Measurements from ENCODE around the gene DNAH8.

Gene DNAH8

GRCh38 chr6:38702558-38703397 lies 12.3 kb upstream of the DNAH8 start, which contains the start of gene GLO1:
Gene GLO1 (minus strand): TSS chr6:38703145. CDS start chr6:38703054, 91 bp downstream.
- DNase-seq = peak; percentile 98

DNA sequence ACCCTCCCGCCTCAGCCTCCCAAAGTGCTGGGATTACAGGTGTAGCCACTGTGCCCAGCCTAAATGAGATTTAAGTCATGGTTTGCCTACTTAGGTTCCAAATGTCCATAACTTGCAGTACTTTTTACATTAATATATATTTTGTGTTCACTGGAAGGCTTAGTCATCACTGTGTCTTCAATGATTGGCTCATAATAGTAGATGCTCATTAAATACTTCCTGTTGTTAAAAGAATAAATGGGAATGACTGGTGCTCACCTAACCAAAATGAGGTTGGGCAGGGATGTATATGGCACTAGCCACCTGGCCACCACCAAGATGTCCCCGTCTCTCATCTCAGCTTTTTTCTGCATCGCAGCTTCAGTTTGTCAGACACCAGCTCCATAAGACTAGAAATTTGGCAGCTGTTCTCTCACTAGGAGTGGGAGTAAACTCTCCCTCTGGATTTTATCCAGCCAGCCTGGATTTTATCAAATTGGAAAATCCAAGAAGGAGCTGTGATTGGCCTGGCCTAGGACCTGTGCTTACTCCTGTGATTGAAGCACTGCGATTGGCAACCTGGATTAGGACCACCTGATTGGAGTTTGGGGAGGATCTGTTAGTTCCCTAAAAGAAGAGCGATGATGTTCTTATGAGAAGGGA lies 11.0 kb upstream of the DNAH8 start:
- DNase-seq = no peak

GRCh38 chr6:38705924-38706323 lies 9.2 kb upstream of the DNAH8 start:
- DNase-seq = no peak

- DNase-seq = no peak
Measured at GRCh38 chr6:38708496-38708895, 6.6 kb upstream of the DNAH8 start.

DNA sequence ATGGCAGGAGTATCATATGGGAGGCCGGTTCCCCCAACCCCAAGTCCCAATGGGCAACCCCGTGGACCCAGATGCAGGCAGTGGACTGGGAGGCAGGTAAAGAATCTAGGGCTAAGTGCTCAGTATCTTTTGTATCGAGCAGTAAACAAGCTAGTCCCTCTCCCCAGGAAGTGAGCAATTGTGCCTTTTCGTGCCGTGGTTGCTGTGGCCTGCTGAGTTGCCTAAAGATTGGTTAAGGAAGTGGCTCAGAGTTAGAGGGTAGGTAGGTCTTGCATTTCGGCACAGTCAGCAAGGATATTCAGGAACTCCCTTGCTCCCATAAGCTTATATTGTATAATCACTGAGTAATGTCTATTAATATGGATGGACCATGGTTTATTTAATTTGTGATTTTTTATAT lies 1.3 kb upstream of the DNAH8 start:
- peak; percentile 87 for DNase-seq

GRCh38 chr6:38714239-38715015 lies 684 bp upstream of the DNAH8 start:
- DNase-seq = peak; percentile 45

DNA sequence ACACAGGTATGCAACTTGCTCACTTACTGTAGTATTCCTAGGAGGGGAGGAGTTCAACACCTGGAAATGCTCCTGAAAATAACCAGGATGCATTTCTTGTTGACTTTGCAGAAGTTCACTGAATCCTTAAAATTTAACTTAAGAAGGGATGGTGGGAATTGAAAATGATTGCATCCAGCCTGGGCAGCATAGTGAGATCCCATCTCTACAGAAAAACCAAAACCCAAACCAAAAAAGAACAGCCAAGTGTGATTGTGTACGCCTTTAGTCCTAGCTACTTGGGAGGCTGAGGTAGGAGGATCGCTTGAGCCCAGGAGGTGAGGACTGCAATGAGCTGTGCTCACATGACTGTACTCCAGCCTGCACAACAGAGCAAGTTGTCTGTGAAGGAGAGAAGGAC lies 1.7 kb downstream of the DNAH8 start:
- no peak for DNase-seq

- no peak for DNase-seq
Measured at GRCh38 chr6:38719358-38719757, 4.2 kb downstream of the DNAH8 start.

GRCh38 chr6:38720295-38720694 lies 5.2 kb downstream of the DNAH8 start:
- DNase-seq = peak; percentile 22

DNA sequence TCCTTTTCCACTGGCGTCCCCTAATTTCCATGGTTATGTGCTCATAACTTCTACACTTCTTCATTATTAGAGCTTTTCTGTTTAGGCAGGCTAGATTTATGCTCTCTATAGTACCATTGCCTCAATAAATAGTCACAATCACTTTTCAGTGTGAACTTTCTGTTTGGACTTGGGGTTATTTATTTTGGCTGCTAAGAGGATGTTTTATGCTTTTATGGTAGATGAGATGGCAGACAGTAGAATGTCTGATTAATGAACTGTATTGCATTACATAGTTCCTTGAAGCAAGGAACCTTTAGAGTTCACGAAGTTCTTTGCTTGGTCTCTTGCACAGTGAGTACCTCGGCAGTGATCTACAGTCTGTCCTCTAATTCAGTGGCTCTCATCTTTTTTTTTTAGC lies 6.9 kb downstream of the DNAH8 start:
- DNase-seq = no peak

GRCh38 chr6:38722727-38723334 lies 7.7 kb downstream of the DNAH8 start:
- no peak for DNase-seq

GRCh38 chr6:38723783-38724182 lies 8.7 kb downstream of the DNAH8 start:
- no peak for DNase-seq

DNA sequence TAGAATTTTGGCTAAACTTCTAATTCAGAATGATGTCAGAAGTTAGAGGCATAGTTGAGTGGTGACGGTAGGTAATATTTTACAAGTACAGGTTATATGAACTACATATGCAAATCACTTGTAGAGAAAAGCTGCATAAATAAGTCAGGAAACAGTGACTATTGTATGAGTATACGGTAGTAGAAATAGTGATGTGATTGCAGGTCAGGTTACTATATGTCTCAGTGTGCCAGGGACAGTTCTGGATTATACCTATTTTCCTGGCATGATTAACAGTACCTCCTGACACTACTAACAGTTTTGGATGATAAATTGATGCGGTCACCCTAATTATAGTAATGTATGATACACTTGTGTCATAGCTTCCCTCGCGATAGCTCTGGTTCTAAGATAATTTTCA lies 9.2 kb downstream of the DNAH8 start:
- DNase-seq = no peak

DNA sequence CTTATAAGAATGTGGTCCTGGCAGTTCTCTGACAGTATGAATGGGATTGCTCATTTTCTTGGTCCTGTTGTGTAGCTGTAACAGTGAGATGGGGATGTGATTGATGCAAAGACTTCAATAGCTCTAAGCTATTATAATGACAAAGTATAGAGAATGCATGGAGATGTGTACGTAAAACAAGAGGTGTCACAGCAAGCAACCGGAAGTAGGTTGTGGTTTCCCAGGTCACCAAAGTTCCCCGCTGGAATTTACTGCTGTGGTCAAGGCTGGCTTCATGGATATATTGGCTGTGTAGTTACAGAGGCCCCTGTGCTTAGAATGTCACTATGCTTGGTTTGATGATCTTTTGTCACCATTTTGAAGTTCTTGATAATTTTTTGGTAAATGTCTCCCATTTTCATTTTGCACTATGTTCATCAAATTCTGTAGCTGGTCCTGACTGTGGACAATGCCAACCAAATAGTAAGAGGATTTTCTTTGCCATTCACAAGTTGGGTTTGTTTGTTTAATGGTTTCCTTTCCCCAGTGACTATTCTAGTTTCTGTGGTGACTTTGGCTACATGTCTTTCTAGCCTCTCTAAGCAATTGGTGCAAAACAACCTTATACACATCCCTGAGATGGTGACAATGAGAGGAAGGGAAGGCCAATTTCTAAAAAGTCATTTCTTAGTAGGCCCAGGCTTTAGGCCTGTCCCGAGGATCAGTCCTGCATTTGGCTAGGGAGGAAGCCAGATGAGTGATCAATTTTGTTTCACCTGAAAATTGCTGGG lies 10.5 kb downstream of the DNAH8 start:
- peak; percentile 50 for DNase-seq

DNA sequence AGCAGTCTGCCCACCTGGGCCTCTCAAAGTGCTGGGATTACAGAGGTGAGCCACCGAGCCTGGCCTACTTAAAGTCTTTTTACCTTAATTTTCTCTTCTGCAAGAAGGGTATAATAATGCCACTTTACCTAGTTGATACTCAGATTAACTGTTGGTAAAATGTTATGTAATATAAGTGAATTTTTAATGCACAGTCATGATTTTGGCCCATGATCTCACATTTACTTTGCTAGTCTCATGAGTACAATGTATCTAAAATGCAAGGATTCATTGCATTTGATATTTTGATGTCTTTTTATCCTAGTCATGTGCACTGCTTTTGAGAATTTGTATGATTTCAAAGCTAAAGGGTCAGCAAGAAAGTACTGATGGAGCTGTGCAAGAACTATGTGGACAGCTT lies 13.1 kb downstream of the DNAH8 start:
- no peak for DNase-seq

- no peak for DNase-seq
Measured at GRCh38 chr6:38730140-38730862, 15.2 kb downstream of the DNAH8 start.

DNA sequence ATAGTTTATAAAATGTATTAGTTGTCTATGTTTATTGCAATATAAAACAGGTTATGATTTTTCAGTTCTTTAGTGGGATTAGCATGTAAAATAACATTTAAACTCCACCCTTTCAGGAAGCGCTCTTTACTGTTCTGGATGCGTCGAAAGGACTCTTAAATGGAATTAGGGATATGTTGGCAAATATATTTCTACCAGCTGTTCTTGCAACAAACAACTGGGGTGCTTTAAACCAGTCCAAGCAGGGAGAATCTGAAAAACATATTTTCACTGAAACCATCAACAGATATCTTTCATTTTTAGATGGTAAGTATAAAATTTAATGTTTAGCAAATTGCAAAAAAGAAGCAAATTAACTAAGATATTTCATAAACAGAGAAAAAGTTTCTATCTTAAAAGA lies 21.8 kb downstream of the DNAH8 start:
- DNase-seq = no peak

- DNase-seq = no peak
Measured at GRCh38 chr6:38738261-38738660, 23.1 kb downstream of the DNAH8 start.

DNA sequence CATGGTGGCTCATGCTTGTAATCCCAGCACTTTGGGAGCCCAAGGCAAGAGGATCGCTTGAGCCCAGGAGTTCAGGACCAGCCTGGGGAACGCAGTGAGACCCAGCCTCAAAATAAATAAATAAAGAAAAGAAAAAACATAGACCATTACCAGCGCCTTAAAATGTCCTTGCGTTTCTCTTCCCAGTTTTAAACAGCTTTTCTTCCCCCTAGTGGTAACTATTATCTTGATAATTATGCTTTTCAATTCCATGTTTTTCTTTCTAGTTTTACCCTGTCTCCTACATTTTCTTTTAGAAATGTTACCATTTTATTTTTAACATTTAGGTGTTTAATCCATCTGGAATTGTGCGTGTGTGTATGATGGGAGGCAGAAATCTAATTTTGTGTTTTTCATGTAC lies 24.4 kb downstream of the DNAH8 start:
- DNase-seq = no peak

DNA sequence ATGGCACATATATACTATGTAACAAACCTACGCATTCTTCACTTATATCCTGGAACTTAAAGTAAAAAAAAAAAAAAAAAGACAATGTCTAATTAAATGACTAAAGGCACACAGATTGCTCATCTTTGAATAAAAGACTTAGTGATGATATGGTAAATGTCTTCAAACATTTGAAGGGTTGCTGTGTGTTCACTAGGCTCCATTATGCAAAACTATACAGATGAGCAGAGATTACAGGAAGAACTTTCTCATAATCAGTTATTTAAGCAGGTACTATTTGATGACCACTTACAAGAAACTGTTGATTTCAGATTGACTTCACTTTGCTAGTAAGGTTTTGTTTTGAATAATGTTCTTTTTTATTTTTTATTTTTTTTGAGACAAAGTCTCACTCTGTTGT lies 34.4 kb downstream of the DNAH8 start:
- peak; percentile 17 for DNase-seq

GRCh38 chr6:38750968-38751615 lies 36.0 kb downstream of the DNAH8 start:
- no peak for DNase-seq

Data from activated CD4-positive, alpha-beta T cell treated with anti-CD3 and anti-CD28 coated beads, Interleukin-2, Interleukin-6, amounts not matched to agents 100 ng/mL and 50 ng/mL, durations not matched to agents 16 hours and 8 hours (primary cell).